Neural progenitor cell (in vitro differentiated cells): ENCODE measurements around the gene SIPA1L2. TPM values are rescaled to one million over a fixed set of nuclear protein-coding genes. Genes with fewer than 3 reads are reported as not detected.

Source experiments
- DNase-seq: peaks from one replicate; pipeline ENCODE4 v3.0.0-alpha.2; 2016; ENCODE audit warnings: low spot score
- H2AFZ ChIP-seq: fragments of 200-600 bp; sonication (generic); replicated peaks from 2 replicates; pipeline ENCODE4 v1.6.1; 2016; ENCODE audit warnings: antibody characterized with exemption
- H3F3A ChIP-seq: fragments of 200-600 bp; sonication (generic); 2 replicates; pipeline ENCODE4 v1.6.1; 2016; ENCODE audit warnings: antibody characterized with exemption, low read depth
- H3K27ac ChIP-seq: fragments of 200-600 bp; sonication (generic); 2 replicates; pipeline ENCODE4 v1.5.1; 2016; ENCODE audit warnings: mild to moderate bottlenecking
- H3K27me3 ChIP-seq: fragments of 200-600 bp; sonication (generic); 2 replicates; pipeline ENCODE4 v1.6.1; 2016; ENCODE audit warnings: mild to moderate bottlenecking, moderate library complexity
- H3K36me3 ChIP-seq: fragments of 200-600 bp; sonication (generic); 2 replicates; pipeline ENCODE4 v1.5.1; 2016
- H3K4me1 ChIP-seq: fragments of 200-600 bp; sonication (generic); 2 replicates; pipeline ENCODE4 v1.6.1; 2016; ENCODE audit warnings: mixed run types
- H3K4me2 ChIP-seq: fragments of 200-600 bp; sonication (generic); 2 replicates; pipeline ENCODE4 v1.6.1; 2016
- H3K4me3 ChIP-seq: fragments of 200-600 bp; sonication (generic); 2 replicates; pipeline ENCODE4 v1.5.1; 2016
- H3K79me2 ChIP-seq: fragments of 200-600 bp; sonication (generic); 2 replicates; pipeline ENCODE4 v1.6.1; 2016; ENCODE audit warnings: low read depth
- H3K9ac ChIP-seq: fragments of 200-600 bp; sonication (generic); 2 replicates; pipeline ENCODE4 v1.6.1; 2016
- H3K9me3 ChIP-seq: fragments of 200-600 bp; sonication (generic); 2 replicates; pipeline ENCODE4 v1.5.1; 2016; ENCODE audit warnings: low read depth
- H4K20me1 ChIP-seq: fragments of 200-600 bp; sonication (generic); 2 replicates; pipeline ENCODE4 v1.6.1; 2016; ENCODE audit warnings: low read depth
- H3K27ac Mint-ChIP-seq: 3 replicates; pipeline ENCODE4 v1.8.0; 2021; ENCODE audit warnings: mixed read lengths
- H3K27me3 Mint-ChIP-seq: 2 replicates; pipeline ENCODE4 v1.8.0; 2022; ENCODE audit warnings: low read depth, mild to moderate bottlenecking, inconsistent platforms, moderate library complexity, mixed read lengths; ENCODE audit not compliant: insufficient read depth
- H3K36me3 Mint-ChIP-seq: 3 replicates; pipeline ENCODE4 v1.8.0; 2021; ENCODE audit warnings: mixed read lengths
- H3K4me1 Mint-ChIP-seq: 3 replicates; pipeline ENCODE4 v1.8.0; 2021; ENCODE audit warnings: mixed read lengths
- H3K4me3 Mint-ChIP-seq: 3 replicates; pipeline ENCODE4 v1.8.0; 2021; ENCODE audit warnings: mild to moderate bottlenecking, moderate library complexity, mixed read lengths
- H3K9me3 Mint-ChIP-seq: 3 replicates; pipeline ENCODE4 v1.8.0; 2020; ENCODE audit warnings: mixed read lengths
- CTCF ChIP-seq: fragments of 200-600 bp; sonication (generic); IDR thresholded peaks from 2 replicates; pipeline ENCODE4 v1.5.1; 2017; ENCODE audit warnings: antibody characterized with exemption, mild to moderate bottlenecking
- EZH2 ChIP-seq: fragments of 200-600 bp; sonication (generic); IDR thresholded peaks from 2 replicates; pipeline ENCODE4 v1.6.1; 2017; ENCODE audit warnings: antibody characterized with exemption, mild to moderate bottlenecking, moderate library complexity
- EZH2phosphoT487 ChIP-seq: fragments of 200-600 bp; sonication (generic); IDR thresholded peaks from 2 replicates; pipeline ENCODE4 v1.6.1; 2017; ENCODE audit warnings: antibody characterized with exemption
- total RNA-seq: library from RNA; depleted of rRNA; stranded (reverse); fragments of >200 nt; gene quantifications from 2 replicates; pipeline ENCODE4 v1.2.3, GENCODE V29; 2015; ENCODE audit warnings: low replicate concordance

The SIPA1L2 gene
- total RNA-seq, 1 donor from 2014 or later: 24.8 TPM

- Histone ChIP-seq H3K27me3 (no peaks in the 10 kb centered on the region), H4K20me1 (no peaks in the 10 kb centered on the region), H3K79me2 (peaks cover 9% of the 10 kb centered on the region), H3K4me1 (peaks cover 43% of the 10 kb centered on the region), H3K27ac (no peak overlapping the region), H3K9ac (no peak overlapping the region), H3K4me3 (no peak overlapping the region), H3K4me2 (no peak overlapping the region), H3K9me3 (no peaks in the 10 kb centered on the region), H2AFZ (no peak overlapping the region), H3F3A (no peaks in the 10 kb centered on the region), H3K36me3 (no peaks in the 10 kb centered on the region)
- Mint-ChIP-seq H3K27me3 (peaks cover 2% of the 10 kb centered on the region), H3K27ac (no peak overlapping the region), H3K9me3 (peaks cover 9% of the 10 kb centered on the region), H3K36me3 (peaks cover 40% of the 10 kb centered on the region), H3K4me3 (no peak overlapping the region), H3K4me1 (peaks cover 53% of the 10 kb centered on the region)
- no peak for DNase-seq
- TF ChIP-seq CTCF (no peak), EZH2 (no peak), EZH2phosphoT487 (no peak)
Measured at GRCh38 chr1:232589111-232589811, 40.7 kb downstream of the SIPA1L2 start.

- H3K9me3 ChIP-seq: no peaks in the 10 kb centered on the region
- H3F3A ChIP-seq: no peaks in the 10 kb centered on the region
- peak overlapping the region; percentile 54 for H3K27ac Mint-ChIP-seq
- peaks cover 9% of the 10 kb centered on the region for H3K9me3 Mint-ChIP-seq
- no peak overlapping the region for H3K27ac ChIP-seq
- H3K4me1 Mint-ChIP-seq: peaks cover 37% of the 10 kb centered on the region
- TF ChIP-seq EZH2phosphoT487 (no peak), CTCF (no peak), EZH2 (no peak)
- no peak overlapping the region for H3K9ac ChIP-seq
- H3K4me2 ChIP-seq: no peak overlapping the region
- H3K4me3 ChIP-seq: no peak overlapping the region
- H3K4me1 ChIP-seq: peaks cover 26% of the 10 kb centered on the region
- no peaks in the 10 kb centered on the region for H3K27me3 ChIP-seq
- H3K27me3 Mint-ChIP-seq: peaks cover 3% of the 10 kb centered on the region
- no peaks in the 10 kb centered on the region for H3K36me3 ChIP-seq
- peaks cover 9% of the 10 kb centered on the region for H3K79me2 ChIP-seq
- DNase-seq: no peak
- peaks cover 50% of the 10 kb centered on the region for H3K36me3 Mint-ChIP-seq
- no peak overlapping the region for H2AFZ ChIP-seq
- H4K20me1 ChIP-seq: no peaks in the 10 kb centered on the region
- H3K4me3 Mint-ChIP-seq: no peak overlapping the region
Measured at GRCh38 chr1:232587141-232588008, 42.6 kb downstream of the SIPA1L2 start.

GRCh38 chr1:232586679-232587078 lies 43.3 kb downstream of the SIPA1L2 start:
- H3K9me3 ChIP-seq: no peaks in the 10 kb centered on the region
- H3F3A ChIP-seq: no peaks in the 10 kb centered on the region
- no peak overlapping the region for H2AFZ ChIP-seq
- Mint-ChIP-seq H3K36me3 (peaks cover 52% of the 10 kb centered on the region), H3K9me3 (peaks cover 9% of the 10 kb centered on the region), H3K4me3 (no peak overlapping the region), H3K4me1 (peaks cover 33% of the 10 kb centered on the region), H3K27ac (no peak overlapping the region), H3K27me3 (peaks cover 3% of the 10 kb centered on the region)
- H3K4me2 ChIP-seq: no peak overlapping the region
- H3K36me3 ChIP-seq: no peaks in the 10 kb centered on the region
- no peak overlapping the region for H3K9ac ChIP-seq
- peaks cover 19% of the 10 kb centered on the region for H3K4me1 ChIP-seq
- no peak overlapping the region for H3K4me3 ChIP-seq
- H3K27me3 ChIP-seq: no peaks in the 10 kb centered on the region
- no peaks in the 10 kb centered on the region for H4K20me1 ChIP-seq
- no peak overlapping the region for H3K27ac ChIP-seq
- no peak for TF ChIP-seq EZH2phosphoT487
- TF ChIP-seq CTCF: no peak
- no peak for TF ChIP-seq EZH2
- no peak for DNase-seq
- H3K79me2 ChIP-seq: peaks cover 9% of the 10 kb centered on the region
